OCI-LY1 (cell line): Measurements from ENCODE around the gene TMEM18.

ENCODE experiments used
- H2AFZ ChIP-seq: fragments of 200-600 bp; sonication (generic), shearing (Covaris generic); 2 replicates; pipeline ENCODE4 v1.6.0; 2014; ENCODE audit warnings: antibody characterized with exemption, mild to moderate bottlenecking, low read length
- H3F3A ChIP-seq: fragments of 200-600 bp; sonication (generic), shearing (Covaris generic); 2 replicates; pipeline ENCODE4 v1.6.0; 2014; ENCODE audit warnings: mild to moderate bottlenecking, antibody characterized with exemption, low read length, moderate library complexity; ENCODE audit not compliant: insufficient read depth
- H3K27ac ChIP-seq: fragments of 200-600 bp; sonication (generic); 2 replicates; pipeline ENCODE4 v1.5.1; 2014; ENCODE audit warnings: low read length, mixed run types, mild to moderate bottlenecking, low read depth; ENCODE audit not compliant: poor library complexity, severe bottlenecking
- H3K27me3 ChIP-seq: fragments of 200-600 bp; sonication (generic); 2 replicates; pipeline ENCODE4 v1.6.0; 2014; ENCODE audit warnings: antibody characterized with exemption, mild to moderate bottlenecking, low read length, moderate library complexity; ENCODE audit not compliant: insufficient read depth
- H3K36me3 ChIP-seq: fragments of 200-600 bp; sonication (generic); 2 replicates; pipeline ENCODE4 v1.6.1; 2014; ENCODE audit warnings: mild to moderate bottlenecking, antibody characterized with exemption, low read length, moderate library complexity, mixed read lengths; ENCODE audit not compliant: insufficient read depth
- H3K4me1 ChIP-seq: fragments of 200-600 bp; sonication (generic); 2 replicates; pipeline ENCODE4 v1.5.1; 2014; ENCODE audit warnings: mild to moderate bottlenecking, low read length, moderate library complexity; ENCODE audit not compliant: insufficient read depth, severe bottlenecking
- H3K4me2 ChIP-seq: fragments of 200-600 bp; sonication (generic), shearing (Covaris generic); 2 replicates; pipeline ENCODE4 v1.6.1; 2014; ENCODE audit warnings: low read length
- H3K4me3 ChIP-seq: fragments of 200-600 bp; sonication (generic); 2 replicates; pipeline ENCODE4 v1.5.1; 2014; ENCODE audit warnings: low read length, low read depth, mild to moderate bottlenecking, mixed read lengths; ENCODE audit not compliant: poor library complexity, severe bottlenecking
- H3K79me2 ChIP-seq: fragments of 200-600 bp; shearing (Covaris generic); 2 replicates; pipeline ENCODE4 v1.6.1; 2016; ENCODE audit warnings: mixed run types, low read length, mixed read lengths; ENCODE audit not compliant: insufficient read depth
- H3K9ac ChIP-seq: fragments of 200-600 bp; sonication (generic), shearing (Covaris generic); 2 replicates; pipeline ENCODE4 v1.6.1; 2014; ENCODE audit warnings: mild to moderate bottlenecking, low read length, mixed read lengths
- H3K9me2 ChIP-seq: fragments of 200-600 bp; sonication (generic), shearing (Covaris generic); 2 replicates; pipeline ENCODE4 v1.6.1; 2014; ENCODE audit warnings: low read depth, mild to moderate bottlenecking, low read length, mixed read lengths
- H3K9me3 ChIP-seq: fragments of 200-600 bp; shearing (Covaris generic); 2 replicates; pipeline ENCODE4 v1.6.1; 2014; ENCODE audit warnings: low read length, mixed read lengths
- H4K20me1 ChIP-seq: fragments of 200-600 bp; sonication (generic), shearing (Covaris generic); 2 replicates; pipeline ENCODE4 v1.6.0; 2016; ENCODE audit warnings: mild to moderate bottlenecking, low read length; ENCODE audit not compliant: insufficient read depth
- EZH2 ChIP-seq: fragments of 200-600 bp; sonication (generic), shearing (Covaris generic); IDR thresholded peaks from 2 replicates; pipeline ENCODE4 v1.8.0; 2017; ENCODE audit warnings: borderline replicate concordance, mixed run types, mild to moderate bottlenecking, antibody characterized with exemption, low read length, moderate library complexity, mixed read lengths
- TF ChIP-seq, protein P1 (sequence below): fragments of 200-600 bp; sonication (generic), shearing (Covaris generic); IDR thresholded peaks from 2 replicates; pipeline ENCODE4 v1.5.1; 2017; ENCODE audit warnings: mild to moderate bottlenecking, antibody characterized with exemption, low read length, moderate library complexity, mixed read lengths

TMEM18 gene

GRCh38 chr2:632471-632870 lies 44.7 kb downstream of the TMEM18 start:
- Histone ChIP-seq H3F3A (no peaks in the 10 kb centered on the region), H3K9me3 (no peaks in the 10 kb centered on the region), H2AFZ (no peak overlapping the region), H3K79me2 (no peaks in the 10 kb centered on the region), H3K4me2 (no peak overlapping the region), H3K27me3 (no peaks in the 10 kb centered on the region), H3K27ac (no peak overlapping the region), H3K36me3 (no peaks in the 10 kb centered on the region), H3K9me2 (no peaks in the 10 kb centered on the region), H4K20me1 (no peaks in the 10 kb centered on the region), H3K4me3 (no peak overlapping the region), H3K9ac (no peak overlapping the region), H3K4me1 (no peaks in the 10 kb centered on the region)
- no peak for TF ChIP-seq EZH2
- TF ChIP-seq, protein P1, sequence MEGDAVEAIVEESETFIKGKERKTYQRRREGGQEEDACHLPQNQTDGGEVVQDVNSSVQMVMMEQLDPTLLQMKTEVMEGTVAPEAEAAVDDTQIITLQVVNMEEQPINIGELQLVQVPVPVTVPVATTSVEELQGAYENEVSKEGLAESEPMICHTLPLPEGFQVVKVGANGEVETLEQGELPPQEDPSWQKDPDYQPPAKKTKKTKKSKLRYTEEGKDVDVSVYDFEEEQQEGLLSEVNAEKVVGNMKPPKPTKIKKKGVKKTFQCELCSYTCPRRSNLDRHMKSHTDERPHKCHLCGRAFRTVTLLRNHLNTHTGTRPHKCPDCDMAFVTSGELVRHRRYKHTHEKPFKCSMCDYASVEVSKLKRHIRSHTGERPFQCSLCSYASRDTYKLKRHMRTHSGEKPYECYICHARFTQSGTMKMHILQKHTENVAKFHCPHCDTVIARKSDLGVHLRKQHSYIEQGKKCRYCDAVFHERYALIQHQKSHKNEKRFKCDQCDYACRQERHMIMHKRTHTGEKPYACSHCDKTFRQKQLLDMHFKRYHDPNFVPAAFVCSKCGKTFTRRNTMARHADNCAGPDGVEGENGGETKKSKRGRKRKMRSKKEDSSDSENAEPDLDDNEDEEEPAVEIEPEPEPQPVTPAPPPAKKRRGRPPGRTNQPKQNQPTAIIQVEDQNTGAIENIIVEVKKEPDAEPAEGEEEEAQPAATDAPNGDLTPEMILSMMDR = no peak

DNA sequence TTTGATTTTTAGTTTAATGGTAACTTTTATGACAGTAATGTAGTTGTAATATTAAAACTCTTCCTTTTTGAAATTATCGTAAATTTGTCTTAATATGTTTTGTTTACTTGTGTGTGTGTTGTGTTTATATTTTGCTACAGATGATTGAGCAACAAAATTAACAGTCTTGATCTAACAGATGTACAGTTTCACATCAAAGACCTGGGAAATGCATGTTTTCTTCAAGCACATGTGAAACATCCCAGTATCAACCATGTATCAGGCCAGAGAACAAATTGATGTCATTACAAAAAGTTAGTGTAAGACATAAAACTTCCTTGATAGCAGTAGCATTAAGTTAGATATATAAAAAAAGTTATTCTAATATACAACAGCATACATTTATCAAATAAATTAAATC lies 45.5 kb downstream of the TMEM18 start:
- H3K27me3 ChIP-seq = no peaks in the 10 kb centered on the region
- H3K4me1 ChIP-seq = no peaks in the 10 kb centered on the region
- TF ChIP-seq EZH2 = no peak
- TF ChIP-seq, protein P1 = no peak
- no peak overlapping the region for H3K4me3 ChIP-seq
- no peaks in the 10 kb centered on the region for H3F3A ChIP-seq
- no peak overlapping the region for H3K4me2 ChIP-seq
- no peaks in the 10 kb centered on the region for H4K20me1 ChIP-seq
- H3K27ac ChIP-seq = no peak overlapping the region
- no peaks in the 10 kb centered on the region for H3K79me2 ChIP-seq
- no peaks in the 10 kb centered on the region for H3K36me3 ChIP-seq
- no peaks in the 10 kb centered on the region for H3K9me2 ChIP-seq
- no peak overlapping the region for H3K9ac ChIP-seq
- no peak overlapping the region for H2AFZ ChIP-seq
- H3K9me3 ChIP-seq = no peaks in the 10 kb centered on the region

DNA sequence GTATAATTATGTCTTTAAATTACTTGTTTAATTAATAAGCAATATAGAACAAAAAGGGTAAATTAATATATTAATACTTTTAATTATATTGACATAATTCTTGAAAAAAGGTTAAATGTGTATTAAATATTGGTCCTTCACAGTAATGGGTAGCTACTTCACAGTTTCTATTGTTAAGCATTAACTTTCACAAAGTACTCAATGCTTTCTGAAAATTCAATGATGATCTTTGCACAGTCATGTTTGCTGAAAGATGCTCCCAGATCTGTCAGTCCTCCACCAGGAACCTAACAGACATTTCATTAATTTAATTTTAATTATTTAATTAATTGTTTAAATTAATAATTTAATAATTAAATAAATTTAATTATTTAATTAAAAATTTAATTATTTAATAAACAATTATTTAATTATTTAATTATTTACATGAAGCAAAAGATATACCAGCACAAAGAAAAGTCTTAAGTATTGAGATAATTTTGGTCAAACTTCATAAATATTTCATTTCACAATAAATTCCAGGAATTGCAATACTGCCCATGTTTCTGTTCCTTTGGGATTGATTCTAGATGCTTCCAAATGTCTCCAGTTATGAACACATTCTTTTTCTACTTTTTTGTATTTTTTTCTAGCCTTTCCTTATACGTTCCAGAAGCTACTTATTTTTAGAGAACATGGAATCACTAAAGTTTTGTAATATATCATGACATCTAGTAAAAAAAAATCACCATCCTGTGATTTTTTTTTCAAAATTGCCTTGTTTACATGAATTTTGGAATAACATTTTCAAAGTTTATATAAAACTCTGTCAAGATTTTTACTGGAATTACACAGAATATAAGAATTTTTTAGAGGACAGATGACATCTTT lies 46.5 kb downstream of the TMEM18 start:
- no peak overlapping the region for H3K4me3 ChIP-seq
- H3K79me2 ChIP-seq = no peaks in the 10 kb centered on the region
- H3K27ac ChIP-seq = no peak overlapping the region
- no peaks in the 10 kb centered on the region for H3K27me3 ChIP-seq
- no peak overlapping the region for H2AFZ ChIP-seq
- H4K20me1 ChIP-seq = no peaks in the 10 kb centered on the region
- no peaks in the 10 kb centered on the region for H3K36me3 ChIP-seq
- no peaks in the 10 kb centered on the region for H3K9me2 ChIP-seq
- no peak overlapping the region for H3K4me2 ChIP-seq
- H3K9ac ChIP-seq = no peak overlapping the region
- H3F3A ChIP-seq = no peaks in the 10 kb centered on the region
- TF ChIP-seq EZH2 = no peak
- TF ChIP-seq, protein P1 = no peak
- H3K4me1 ChIP-seq = no peaks in the 10 kb centered on the region
- no peaks in the 10 kb centered on the region for H3K9me3 ChIP-seq
